ENCODE data around the gene KRTAP10-9.
"Not testable (repeated sequence)": the region's sequence is repeated elsewhere in the genome, so short reads cannot be mapped to it uniquely, and the experiment has no call there.

KRTAP10-9 gene

DNA sequence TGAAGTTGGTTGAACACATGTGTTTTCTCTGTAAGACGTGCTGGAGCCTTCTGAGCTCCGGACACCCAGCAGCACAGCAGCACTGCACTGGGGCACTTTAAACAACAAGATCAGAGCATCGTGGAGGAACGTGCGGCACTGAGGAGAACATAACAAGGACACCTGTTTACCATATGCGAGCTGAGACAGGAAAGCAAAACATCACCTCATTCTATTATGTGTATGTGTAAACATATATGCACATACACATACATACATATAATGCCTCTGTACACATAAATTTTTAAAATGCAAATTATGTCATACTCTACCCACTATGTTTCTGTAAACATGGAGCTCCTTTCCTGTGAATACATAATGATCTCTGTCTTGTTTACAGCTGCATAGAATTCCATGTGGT, 31.4 kb upstream of the KRTAP10-9 start:
- DNase-seq (ENCODE audit: low read depth in 2 of 2) = no peak

DNA sequence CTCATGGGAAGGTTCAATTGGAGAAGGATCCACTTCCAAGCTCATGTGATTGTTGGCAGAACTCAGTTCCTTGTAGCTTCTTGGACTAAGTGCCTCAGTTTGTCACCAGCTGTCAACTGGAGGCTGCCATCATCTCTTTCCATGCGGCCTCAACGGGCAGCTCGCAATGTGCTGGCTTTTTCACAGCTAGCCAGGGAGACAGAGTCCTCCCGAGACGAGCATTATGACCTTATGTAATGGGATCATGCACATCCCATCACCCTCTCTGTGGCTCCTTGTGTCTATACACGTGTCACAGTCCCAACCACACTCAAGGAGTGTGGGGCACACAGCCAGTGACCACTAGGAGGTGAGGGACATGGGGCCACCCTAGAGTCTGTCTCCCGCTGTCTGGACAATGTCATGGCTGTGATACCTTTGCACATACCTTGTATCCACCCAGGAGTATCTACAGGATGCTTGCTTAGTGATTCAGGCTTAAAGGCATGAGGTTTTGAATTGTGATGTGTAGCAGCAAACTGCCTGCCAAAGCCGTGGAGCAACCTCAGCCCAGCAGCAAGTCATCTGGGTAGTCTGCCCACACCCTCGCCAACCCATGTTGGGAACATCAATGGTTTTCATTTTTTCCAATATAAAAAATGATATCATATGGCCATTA, 30.7 kb upstream of the KRTAP10-9 start:
- DNase-seq (ENCODE audit: low read depth in 2 of 2) = no peak

DNA sequence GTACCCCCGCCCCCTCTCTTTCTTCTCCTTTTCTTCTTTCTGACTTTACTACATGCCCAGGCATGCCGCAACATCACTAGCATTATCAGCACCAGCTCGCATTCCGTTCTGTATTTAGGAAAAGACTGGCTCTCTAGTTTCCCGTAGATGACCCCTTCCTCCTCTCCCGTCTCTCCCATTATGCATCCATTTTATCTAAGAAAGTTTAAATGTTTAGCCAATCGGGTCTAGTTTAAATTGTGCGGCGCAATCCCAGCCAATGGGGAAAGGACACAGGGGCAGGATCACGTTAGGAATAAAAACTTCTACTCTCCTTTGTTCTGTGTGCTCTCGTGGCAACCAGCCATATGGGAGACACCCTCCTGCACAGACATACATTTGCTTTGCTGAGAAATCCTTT, 28.8 kb upstream of the KRTAP10-9 start:
- no peak for DNase-seq (ENCODE audit: low read depth in 2 of 2)

- DNase-seq (ENCODE audit: low read depth in 2 of 2) = no peak
Measured at GRCh38 chr21:44599264-44600029, 27.4 kb upstream of the KRTAP10-9 start.

GRCh38 chr21:44600118-44600978, 26.5 kb upstream of the KRTAP10-9 start, which contains the start of gene KRTAP10-7:
Gene KRTAP10-7, plus strand, starts transcription at chr21:44600597. Its CDS starts 25 bp downstream, at chr21:44600622.
- DNase-seq (ENCODE audit: low read depth in 2 of 2) = not testable (repeated sequence)

- DNase-seq (ENCODE audit: low read depth in 2 of 2) = not testable (repeated sequence)
Measured at GRCh38 chr21:44601091-44601490, 25.8 kb upstream of the KRTAP10-9 start.

- DNase-seq (ENCODE audit: low read depth in 2 of 2) = no peak
Measured at GRCh38 chr21:44601596-44602462, 25.1 kb upstream of the KRTAP10-9 start.

DNA sequence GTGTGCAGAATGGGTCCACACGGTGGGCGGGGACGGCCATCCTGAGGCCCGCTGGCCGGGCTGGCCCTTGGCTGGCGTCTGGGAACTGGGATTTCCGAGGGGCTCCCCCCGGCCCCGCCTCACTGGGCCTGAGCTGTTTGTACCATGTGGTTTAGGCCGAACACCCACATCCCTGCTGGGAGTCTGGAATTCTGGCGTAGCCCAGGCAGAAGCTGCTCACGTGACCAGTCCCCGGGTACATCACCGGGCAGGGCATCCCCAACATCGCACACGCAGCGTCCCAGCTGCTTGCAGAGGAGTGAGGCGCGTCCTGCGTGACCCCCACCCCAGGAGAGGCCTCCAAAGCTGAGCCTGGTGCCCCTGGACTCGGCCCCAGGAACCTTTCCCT, 24.4 kb upstream of the KRTAP10-9 start:
- DNase-seq (ENCODE audit: low read depth in 2 of 2) = no peak

GRCh38 chr21:44603109-44603875, 23.6 kb upstream of the KRTAP10-9 start:
- no peak for DNase-seq (ENCODE audit: low read depth in 2 of 2)

DNA sequence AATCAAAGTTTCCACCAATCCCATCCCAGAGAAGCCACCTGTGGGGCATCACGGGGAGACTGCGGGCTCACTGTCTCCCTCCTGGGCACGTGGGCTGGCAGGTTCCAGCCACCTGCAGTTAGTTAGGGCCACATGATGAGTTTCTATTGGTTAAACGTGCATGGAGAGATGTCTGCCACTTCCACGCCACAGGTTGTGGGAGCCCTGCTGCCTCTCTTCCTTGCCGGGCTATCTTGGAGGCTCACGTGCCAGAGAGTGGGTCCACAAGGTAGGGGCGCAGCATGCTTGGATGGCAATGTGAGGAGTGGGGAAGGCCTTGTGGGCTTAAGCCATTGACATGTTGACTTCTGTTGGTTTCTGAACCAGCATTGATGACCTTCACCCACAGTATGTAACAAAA, 23.0 kb upstream of the KRTAP10-9 start:
- no peak for DNase-seq (ENCODE audit: low read depth in 2 of 2)

- no peak for DNase-seq (ENCODE audit: low read depth in 2 of 2)
Measured at GRCh38 chr21:44606495-44606894, 20.4 kb upstream of the KRTAP10-9 start.

GRCh38 chr21:44609193-44609592, 17.7 kb upstream of the KRTAP10-9 start:
- DNase-seq (ENCODE audit: low read depth in 2 of 2) = no peak

GRCh38 chr21:44610157-44610843, 16.6 kb upstream of the KRTAP10-9 start:
- not testable (repeated sequence) for DNase-seq (ENCODE audit: low read depth in 2 of 2)

DNA sequence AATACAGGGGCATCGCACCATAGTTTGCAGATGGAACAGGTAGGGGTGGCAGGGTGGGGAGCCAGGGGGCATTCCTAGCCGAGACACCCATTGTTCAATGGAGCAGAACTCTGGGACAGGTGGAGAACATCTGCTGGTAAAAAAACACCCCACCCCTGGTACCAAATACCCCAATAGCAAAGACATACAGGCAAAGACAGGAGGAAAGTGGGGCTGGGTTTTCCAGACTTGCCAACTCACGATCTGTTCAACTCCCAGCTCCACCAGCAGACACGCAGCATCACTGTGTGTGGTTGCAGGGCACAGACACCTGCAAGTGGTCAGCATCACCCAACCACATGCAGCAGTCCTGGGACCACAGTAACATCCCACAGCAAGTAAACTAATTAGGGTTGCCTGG, 15.3 kb upstream of the KRTAP10-9 start:
- DNase-seq (ENCODE audit: low read depth in 2 of 2) = no peak

GRCh38 chr21:44612029-44612486, 14.8 kb upstream of the KRTAP10-9 start, which contains the start of gene KRTAP10-8:
Gene KRTAP10-8, plus strand, starts transcription at chr21:44612079. Its CDS starts 22 bp downstream, at chr21:44612101.
- DNase-seq (ENCODE audit: low read depth in 2 of 2) = no peak

- DNase-seq (ENCODE audit: low read depth in 2 of 2) = no peak
Measured at GRCh38 chr21:44612669-44613229, 14.1 kb upstream of the KRTAP10-9 start.

DNA sequence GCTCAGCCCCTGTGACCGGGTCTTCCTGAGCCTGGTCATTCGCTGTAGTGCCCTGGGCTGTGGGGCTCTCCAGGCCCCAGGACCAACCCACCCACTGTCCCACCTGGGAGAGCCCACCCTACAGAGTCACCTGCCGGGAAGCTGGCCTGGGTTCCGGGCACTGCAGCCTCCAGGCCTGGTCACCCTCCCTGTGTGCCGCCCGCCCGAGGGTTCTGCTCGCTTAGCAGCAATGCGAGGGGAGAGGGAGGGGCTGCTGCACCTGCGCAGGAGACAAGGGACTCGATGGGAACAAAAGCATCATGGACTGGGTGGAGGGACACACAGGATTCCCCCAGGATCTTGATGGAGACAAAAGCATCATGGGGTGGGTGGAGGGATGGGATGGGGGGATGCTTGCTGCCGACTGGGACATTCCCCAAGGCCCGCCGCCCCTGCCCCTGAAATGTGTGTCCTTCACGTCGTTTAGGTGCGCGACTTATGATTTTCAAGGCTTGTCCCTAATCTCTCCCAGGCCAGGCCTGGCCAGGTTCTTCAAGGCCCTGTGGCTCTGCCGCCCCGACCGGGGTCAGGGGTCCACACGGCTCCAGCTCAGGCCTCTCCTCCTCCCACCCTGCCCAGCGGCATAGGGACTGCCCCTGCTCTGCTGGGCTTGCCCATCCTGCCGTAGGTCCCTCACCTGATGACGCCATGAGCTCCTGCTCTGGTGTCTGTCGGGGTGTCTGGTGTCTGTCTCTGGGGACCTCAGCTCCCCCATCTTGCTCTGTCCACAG, 13.3 kb upstream of the KRTAP10-9 start:
- DNase-seq (ENCODE audit: low read depth in 2 of 2) = no peak

DNA sequence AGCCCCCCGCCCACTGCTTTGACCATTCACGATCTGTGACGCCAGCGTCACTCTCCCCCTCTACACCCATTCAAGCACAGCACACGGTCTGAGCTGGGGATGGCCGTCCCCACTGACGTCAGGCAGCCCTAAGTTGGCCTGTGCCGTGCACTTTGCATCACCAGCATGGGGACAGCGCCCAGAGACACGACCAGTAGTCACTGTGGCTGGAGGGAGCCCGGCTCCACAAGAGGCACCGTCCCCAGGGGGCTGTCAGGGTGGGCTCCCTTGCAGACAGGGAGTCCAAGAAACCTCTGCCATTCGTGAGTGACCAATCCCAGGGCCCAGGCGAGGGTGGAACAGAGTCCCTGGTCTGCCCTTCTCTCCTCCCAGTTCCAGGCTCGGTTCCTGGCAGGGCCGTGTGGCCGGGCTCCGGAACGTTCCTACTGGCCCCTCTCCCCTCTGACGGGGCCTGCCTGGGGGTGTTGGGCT, 12.7 kb upstream of the KRTAP10-9 start:
- DNase-seq (ENCODE audit: low read depth in 2 of 2) = no peak

Measured in stimulated activated CD4-positive, alpha-beta T cell treated with anti-CD3 and anti-CD28 coated beads, Interleukin-1b, Interleukin-23, amount 100 ng/mL, for 1 hour (primary cell).